ENCODE measurements around the gene CSTF3.
"Not testable (repeated sequence)": the region's sequence is repeated elsewhere in the genome, so short reads cannot be mapped to it uniquely, and the experiment has no call there.

CSTF3 gene

DNA sequence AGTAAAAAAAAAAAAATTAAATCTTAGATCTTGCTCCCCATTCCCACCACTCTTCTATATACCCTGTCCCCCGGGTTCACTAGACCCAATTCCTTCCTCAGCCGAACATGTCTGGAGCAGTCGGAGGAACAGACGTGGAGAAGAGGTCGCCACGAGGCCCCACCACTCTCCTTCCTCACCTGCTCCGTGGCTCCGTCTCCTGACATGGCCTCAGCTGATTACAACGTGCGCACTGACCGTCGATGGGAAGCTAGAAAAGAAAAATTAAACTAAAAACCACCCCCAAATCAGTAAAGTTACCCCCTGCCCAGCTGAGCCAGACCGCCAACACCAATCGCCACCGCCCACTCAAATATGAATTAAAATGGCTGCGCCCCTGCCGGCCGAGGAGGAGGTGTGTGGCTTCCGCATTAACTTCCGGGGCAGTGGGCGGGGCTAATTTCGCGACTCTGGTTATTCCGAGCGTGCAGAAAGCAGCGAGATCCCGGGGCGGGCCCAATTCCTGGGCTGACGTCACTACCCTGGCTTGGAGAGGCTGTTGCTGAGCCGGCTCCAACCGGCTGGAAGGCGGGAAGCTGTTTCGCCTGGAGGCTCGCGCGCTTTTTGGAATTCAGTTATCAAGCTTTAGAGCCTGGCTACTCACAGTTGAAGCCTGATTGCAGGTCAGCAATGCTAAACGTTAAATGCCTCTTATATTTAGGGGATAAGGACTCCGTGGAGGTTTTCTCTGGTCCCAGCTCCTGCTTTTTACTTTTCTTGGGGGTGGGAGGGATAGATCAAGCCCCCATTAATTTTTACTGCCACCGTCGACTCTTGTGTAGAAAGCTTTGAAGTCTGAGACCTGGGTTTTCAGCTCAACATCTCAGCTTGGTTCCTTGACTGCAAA, at the start of gene CSTF3:
TSS of gene CSTF3 (minus strand) at position 361 of the 886 bp plus-strand sequence. CDS start at position 206, 155 bp downstream.
- DNase-seq: peak; percentile 98

DNA sequence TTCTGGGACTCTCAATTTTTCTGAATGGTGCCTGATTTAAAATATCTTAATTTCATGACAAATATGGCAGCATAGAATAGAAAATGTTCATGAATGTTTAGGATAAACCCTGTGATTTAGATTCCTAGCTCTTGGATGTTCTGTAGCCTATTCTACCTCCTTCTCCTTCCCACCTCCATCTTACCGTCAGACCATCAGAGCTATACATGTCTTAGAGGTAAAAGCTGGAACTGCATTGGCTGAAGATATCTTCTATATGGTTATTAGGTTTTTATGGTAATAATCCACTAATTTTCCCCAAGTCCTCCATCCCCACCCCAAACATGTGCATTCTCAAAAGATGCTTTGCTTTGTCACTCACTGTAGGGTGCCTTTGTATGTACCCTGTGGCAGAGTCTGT, 46.9 kb upstream of the CSTF3 start:
- DNase-seq: no peak

DNA sequence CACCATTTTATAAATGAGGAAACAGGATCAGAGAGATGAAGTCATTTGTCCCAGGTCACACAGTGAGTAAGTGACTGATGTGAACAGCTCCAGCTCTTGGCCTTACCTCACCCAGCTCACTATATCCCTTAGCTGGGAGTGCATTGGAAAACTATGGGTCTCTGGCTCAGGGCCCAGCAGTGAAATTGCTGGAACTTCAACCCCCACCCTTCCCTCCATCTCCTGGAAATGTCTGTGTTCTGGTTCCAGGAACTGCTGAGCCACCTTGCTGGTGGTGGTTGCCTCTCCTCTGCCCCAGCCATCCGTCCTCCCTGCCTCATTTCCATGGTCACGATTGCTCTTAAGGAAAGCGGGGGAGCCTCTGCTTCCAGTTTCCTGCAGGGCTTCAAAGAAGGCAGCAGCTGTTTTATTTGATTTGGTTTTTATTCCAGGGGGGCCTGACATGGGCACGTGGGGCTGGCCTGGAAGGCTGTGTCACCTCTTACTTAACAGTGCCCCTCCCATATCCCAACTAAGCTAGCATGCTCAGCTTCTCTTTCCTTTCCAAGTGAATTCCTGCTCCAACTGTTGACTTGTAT, 46.2 kb upstream of the CSTF3 start:
- no peak for DNase-seq

DNA sequence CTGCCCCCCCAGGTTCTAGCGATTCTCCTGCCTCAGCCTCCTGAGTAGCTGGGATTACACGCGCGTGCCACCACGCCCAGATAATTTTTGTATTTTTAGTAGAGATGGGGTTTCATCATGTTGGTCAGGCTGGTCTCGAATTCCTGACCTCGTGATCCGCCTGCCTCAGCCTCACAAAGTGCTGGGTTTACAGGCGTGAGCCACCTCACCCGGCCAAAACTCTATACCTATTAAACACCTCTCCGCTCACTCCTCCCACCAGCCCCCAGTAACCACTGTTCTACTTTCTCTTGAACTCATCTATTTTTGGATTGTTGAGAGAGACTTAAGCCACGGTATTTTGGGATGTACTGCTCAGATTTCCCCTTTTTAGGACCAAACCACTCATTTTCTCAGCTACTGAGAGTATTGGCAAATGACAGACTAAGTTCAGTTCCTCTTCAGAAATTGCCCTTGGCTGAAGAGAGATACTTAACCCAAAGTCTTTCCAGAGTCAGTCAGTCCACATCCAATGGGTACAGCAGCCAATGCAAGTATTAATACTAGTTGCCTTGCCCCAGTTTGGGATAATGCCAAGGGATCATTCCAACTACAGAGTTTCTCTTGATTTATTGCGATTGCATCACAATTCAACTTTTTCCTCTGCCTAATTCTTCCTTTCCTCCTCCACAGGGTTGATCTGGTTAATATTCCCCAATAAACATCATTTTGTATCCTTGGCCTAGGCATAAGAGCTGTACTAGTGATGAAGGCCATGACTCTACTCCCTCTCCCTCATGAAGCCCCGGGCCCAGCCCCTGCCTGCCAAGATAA, 36.8 kb upstream of the CSTF3 start:
- DNase-seq: no peak

DNA sequence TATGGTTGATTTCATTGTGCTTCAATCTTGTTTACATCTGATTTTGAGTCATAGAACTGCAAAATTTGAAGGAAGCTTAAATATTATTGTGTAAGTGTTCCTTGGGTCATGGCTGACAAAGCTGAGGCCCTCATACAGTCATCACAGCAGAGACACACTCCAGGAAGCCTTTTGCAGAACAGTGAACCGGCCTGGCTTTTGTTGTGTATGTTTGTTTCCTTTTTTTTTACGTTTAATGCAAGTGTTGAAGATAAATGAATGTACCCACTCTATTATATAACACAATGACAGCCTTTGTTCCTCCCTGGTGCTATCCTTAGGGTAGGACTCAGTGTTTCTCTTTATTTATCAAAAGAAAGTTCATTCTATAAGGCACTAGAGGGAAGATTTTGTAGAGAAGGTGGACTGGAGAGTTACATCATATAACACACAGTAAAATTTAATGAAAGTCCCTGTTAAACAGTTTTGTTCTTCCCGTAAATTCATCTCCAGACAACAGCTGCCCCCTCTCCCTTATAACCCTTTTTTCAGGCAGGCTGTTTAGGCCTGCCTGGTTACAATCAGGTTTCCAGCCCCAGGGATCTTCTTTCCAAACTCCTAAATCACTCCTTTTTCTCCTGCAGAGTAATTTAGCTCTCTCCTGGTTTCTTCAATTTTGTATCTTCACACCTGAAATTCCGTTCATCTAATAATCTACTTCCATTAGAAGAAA, 34.3 kb upstream of the CSTF3 start:
- DNase-seq: no peak

GRCh38 chr11:33194455-33194854, 33.2 kb upstream of the CSTF3 start:
- DNase-seq: no peak

DNA sequence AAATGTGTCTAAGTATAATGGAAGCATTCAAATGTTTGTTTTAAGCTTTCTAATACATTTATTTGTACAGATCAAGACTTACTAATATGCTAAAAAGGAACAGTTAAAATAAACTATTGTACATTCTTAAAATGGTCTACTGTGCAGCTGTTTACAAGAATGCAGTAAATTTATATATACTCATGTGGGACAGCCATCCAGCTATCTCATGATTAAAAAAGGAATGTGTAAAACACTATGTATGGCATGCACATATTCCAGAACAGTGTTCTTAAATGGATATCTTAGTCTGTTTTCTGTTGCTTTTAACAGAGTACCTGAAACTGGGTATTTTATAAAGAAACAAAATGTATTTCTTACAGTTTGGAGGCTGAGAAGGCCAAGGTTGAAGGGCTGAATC, 30.2 kb upstream of the CSTF3 start:
- no peak for DNase-seq

GRCh38 chr11:33187998-33188722, 26.9 kb upstream of the CSTF3 start:
- no peak for DNase-seq

DNA sequence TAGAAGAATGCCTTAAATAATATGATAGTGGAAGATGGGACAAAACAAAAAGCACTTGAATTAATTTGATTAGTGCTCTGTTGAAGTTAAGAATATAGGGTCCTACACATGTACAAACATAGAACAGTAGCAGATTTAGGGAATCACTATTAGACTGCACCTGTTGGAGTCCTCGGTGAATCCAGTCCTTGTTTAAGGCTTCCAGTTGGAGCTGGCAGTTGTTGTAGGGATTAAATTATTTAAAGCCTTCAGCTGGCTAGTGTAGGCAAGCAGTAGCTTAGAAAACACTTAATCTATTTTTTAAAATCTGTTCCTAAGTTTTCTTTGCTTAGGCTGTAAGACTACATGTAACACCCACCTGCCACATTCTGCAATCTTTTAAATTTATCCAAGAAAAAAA, 24.5 kb upstream of the CSTF3 start:
- DNase-seq: no peak

DNA sequence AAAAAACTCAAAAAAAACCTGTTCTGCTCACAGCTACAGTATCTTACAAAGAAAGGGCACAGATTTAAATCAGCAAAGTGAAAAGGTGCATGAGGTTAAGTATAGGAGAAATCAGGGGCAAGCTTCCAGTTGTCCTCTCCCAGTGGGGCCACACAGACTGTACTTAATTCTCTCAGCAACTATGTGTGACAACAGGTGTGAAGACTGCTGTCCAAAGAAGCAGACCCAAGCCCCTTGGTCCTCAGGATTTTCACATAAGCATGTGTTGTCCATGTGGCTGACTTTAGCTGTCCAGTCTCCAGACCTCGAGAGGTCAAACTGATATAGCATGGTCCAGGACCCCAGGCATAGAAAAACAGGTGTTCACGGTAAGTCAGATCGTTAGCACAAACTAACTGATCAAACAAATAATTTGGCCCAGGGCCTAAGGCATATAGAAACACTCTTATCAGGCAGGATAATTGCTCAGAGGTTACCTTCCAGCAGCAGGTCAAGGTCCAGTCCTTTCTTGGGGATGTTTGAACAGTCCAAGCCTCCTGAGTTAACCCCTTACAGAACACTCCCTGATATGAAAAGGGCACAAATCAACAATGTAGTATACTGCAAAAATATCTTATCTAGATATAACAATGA, 21.1 kb upstream of the CSTF3 start:
- DNase-seq: no peak

DNA sequence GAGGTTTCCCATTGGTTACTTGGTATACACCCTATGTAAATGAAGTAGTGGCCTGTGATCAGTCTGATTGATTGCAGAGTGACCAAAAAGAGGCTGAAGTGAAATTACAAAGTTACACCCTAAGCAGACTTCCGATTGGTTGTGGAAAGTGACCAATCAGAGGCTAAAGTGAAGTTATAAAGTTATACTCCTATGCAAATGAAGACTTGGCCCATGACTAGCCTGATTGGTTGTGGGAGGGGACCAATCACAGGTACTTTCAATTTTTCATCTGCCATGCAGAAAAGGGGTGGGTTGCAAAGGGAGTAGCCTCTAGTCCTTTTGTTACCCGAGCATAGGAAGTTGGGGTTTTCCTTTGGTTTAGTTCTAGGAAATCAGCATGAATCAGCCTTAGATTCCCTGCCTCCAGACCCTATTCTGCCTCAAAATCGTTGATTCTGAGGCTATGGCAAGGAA, 18.1 kb upstream of the CSTF3 start:
- no peak for DNase-seq

DNA sequence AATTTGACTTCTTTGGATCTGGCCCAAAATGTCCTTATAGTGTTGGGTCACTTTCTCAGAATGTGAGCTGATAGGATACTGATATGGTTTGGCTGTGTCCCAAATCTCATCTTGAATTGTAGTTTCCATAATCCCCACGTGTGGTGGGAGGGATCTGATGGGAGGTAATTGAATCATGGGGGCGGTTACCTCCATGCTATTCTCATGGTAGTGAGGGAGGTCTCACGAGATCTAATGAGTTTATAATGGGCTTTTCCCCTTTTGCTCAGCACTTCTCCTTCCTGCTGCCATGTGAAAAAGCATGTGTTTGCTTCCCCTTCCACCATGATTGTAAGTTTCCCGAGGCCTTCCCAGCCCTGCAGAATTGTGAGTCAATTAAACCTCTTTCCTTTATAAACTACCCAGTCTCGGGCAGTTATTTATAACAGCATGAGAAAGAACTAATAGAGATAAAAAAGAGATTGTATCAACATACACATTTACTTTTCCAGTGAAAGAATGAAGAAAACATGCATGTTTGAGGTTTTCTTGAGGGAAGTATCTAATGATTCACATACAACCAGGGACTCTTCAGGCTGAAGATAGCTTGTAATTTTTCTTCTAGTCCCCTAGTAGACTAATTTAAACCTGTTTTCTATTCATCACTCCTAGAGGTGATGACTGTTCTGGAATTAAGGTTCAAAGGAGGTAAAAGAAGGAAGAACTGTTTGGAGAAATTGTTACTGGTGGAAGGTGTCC, 17.3 kb upstream of the CSTF3 start:
- no peak for DNase-seq

DNA sequence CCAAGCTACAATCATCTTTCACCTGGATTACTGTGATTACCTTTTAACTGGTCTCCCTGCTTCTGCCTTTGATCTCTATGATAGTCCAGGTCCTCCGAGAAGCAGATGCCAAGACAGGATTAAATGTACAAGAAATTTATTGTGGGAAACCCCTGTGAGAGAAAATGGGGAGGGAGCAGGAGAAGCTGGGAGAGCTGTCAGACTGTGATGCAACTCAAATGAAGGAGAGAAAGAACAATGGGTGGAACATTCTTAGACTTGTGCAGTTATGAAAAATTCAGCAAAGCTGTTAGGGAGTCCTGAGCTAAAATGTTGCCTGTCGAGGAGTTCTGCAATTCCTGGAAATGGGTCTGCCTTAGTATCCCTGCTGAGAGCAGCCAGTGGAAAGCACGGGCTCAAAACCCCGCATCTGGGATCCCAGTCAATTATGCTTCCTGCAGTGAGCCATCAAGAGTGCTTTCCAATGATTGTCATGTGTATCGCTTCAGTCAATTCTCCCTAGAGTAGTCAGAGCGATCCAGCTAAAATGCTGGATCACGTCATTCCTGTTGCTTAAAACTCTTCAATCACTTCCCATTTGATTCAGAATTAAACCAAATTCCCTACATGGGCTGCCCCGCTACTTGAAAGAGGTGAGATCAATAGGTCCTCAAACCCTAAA, 16.5 kb upstream of the CSTF3 start:
- no peak for DNase-seq

GRCh38 chr11:33176760-33177159, 15.5 kb upstream of the CSTF3 start:
- not testable (repeated sequence) for DNase-seq

DNA sequence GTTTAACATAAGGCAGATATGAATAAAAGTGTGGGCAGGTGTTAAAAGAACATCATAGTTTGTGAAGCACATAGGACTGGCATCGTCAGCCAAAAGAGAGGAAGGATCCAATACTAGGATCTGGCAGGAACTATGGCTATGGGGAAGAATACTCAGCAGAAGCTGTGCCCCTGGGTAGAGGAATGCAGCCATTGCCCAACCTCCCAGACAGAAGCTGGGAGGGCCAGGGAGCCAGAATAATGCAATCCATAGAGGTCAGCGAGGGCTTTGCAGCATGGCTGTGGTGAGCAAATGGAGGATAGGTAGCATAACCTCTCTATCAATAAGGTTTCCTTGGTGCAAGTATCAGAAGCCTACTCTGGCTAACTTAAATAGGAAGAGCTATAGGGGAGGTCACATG, 11.7 kb upstream of the CSTF3 start:
- DNase-seq: no peak

DNA sequence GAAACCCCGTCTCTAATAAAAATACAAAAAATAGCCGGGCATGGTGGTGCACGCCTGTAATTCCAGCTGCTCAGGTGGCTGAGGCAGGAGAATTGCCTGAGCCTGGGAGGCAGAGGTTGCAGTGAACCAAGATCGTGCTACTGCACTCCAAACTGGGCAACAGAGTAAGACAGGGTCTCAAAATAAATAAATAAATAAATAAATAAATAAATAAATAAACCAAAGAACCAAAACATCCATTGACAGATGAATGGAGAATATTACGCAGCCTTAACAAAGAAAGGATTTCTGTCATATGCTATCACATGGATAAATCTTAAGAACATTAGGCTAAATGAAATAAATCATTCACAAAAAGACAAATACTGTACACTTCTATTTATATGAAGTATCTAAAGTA, 11.1 kb upstream of the CSTF3 start:
- DNase-seq: no peak

DNA sequence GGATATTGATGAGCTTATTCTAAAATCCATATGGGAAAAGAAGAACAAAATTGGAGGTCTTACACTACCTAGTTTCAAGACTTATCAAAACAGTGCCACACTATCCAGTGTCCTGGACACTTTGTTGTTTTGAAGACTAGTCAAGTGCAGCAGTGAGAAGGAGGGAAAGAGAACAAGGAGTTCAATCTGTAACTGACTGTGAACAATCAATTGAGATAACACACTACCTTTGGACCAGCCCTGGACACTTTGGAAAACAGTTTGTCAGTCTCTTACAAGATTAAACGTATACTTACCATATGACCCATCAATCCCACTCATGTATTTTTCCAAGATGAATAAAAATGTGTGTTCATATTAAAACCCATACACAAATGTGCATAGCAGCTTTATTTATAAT, 10.0 kb upstream of the CSTF3 start:
- no peak for DNase-seq

DNA sequence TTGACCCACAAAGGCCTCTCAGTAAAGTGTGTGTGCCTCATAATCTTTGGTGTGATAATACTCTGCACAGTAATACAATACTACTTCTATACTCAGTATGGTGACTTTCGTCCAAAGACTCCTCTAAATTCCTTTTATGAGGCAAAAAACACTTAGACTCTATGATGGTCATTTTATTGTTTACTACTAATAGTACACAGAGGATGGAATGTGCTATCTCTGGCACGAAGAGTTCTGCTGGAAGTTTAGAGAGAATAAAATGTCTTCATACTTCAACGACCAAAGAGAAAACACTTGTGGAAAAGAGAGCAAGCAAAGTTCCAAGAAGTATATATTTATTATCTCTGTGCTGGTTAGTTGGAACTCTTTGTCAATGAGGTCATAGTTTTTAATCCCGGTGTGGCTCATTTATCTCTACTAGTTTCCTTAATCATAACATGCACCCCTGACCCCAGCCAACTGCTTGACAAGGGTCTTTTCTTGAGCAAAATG, 7.5 kb upstream of the CSTF3 start:
- DNase-seq: no peak

GRCh38 chr11:33162831-33163230, 1.6 kb upstream of the CSTF3 start:
- no peak for DNase-seq

- DNase-seq: no peak
Measured at GRCh38 chr11:33160587-33160986, 693 bp downstream of the CSTF3 start.
